Astrocyte of the cerebellum (primary cell): ENCODE results near the gene PEPD.

Source experiments
- DNase-seq: peaks from one replicate; pipeline ENCODE4 v3.0.0-alpha.2; 2011; ENCODE audit warnings: low read depth
- H3K4me3 ChIP-seq: 2 replicates; pipeline ENCODE4 v1.5.1; 2011; ENCODE audit warnings: mild to moderate bottlenecking, low read depth, low read length, moderate library complexity
- CTCF ChIP-seq: IDR thresholded peaks from 2 replicates; pipeline ENCODE4 v1.5.1; 2012; ENCODE audit warnings: low read length, low read depth, moderate library complexity, mild to moderate bottlenecking; ENCODE audit errors: missing control alignments
- in situ Hi-C: cut with HindIII; loops from 2 replicates; pipeline ENCODE4 v1.10.0; 2017; ENCODE audit warnings: low sequenced_read_pairs

The PEPD gene

DNA sequence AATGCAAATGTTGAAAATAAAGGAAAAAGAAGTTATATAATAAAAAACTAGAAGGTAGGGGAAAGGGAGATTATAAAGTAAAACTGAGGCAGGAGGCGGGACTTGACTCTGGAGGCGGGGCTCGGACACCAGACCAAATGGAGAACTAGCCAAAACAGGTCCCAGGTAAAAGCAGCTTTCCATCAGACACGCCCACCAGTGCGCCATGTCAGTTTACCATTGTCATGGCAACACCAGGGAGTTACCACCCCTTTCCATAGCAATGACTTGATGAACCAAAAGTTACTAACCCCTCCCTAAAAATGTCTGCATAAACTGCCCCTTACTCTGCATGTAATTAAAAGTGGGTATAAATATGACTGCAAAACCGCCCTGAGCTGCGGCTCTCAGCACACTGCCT lies 70.9 kb downstream of the PEPD start:
- TF ChIP-seq CTCF = no peak
- in situ Hi-C loops = no loop called here
- no peak overlapping the region for H3K4me3 ChIP-seq
- no peak for DNase-seq

GRCh38 chr19:33449799-33450198 lies 71.8 kb downstream of the PEPD start:
- no peak overlapping the region for H3K4me3 ChIP-seq
- in situ Hi-C loops = no loop called here
- DNase-seq = no peak
- TF ChIP-seq CTCF = no peak

DNA sequence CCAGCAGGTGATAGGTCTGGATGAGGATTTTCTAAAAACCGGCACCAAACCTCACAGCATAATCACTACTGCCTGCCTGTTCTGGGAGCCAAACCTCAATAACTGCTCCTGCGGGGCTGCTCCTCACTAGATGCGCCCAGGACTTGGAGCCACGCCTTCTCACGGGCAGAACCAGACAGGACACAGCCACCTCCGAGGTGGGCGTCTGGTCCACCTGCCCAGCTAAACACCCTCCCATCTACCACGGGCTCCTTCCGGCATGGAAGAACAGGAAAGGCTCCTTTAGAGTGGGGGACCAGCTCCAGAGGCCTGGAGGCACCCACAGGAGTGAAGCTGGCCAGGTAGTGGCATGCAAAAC lies 73.5 kb downstream of the PEPD start:
- no peak for DNase-seq
- H3K4me3 ChIP-seq = no peak overlapping the region
- TF ChIP-seq CTCF = no peak
- in situ Hi-C loops = no loop called here

GRCh38 chr19:33447336-33448158 lies 74.0 kb downstream of the PEPD start:
- no peak for DNase-seq
- no peak for TF ChIP-seq CTCF
- in situ Hi-C loops = no loop called here
- H3K4me3 ChIP-seq = no peak overlapping the region

GRCh38 chr19:33446330-33447293 lies 75.0 kb downstream of the PEPD start:
- no peak for TF ChIP-seq CTCF
- no peak overlapping the region for H3K4me3 ChIP-seq
- no peak for DNase-seq
- in situ Hi-C loops = no loop called here

DNA sequence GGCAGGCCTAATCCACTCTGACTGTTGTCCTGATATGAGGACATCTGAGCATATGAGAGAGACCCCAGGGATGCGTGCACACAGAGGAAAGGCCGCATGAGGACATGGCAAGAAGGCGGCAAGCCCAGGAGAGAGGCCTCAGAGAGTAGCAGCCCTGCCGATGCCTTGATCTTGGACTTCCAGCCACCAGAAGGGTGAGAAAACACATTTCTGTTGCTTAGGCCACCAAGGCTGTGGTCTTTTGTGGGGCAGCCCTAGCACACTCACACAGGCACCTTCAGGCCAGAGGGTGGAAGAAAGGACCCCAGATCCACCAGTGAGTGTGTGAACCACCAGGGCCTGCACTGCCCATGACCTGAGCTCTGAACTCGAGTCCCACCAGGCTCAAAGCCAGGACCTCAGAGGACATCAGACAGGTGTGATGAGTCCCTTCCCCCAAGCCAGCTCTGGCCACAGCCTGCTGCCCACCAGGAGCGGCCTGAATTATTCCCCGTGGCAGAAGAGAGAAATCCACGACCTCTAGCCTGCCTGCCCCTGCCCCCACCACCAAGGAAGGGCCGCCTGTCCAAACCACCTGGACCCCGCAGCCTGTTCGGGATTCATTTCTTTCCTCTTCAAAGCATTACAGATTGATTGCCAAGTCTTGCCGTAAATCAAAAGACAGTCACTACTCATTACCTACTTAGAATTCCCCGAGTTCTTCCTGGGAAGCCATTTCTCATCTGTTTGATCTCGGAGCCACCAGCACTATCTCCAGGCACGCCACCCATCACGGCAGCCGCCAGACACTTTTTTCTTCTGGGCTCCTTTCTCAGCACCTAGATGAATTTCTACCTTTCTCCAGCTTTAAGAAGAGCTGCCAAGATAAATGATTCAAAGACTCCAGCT lies 75.9 kb downstream of the PEPD start:
- in situ Hi-C loops = no loop called here
- no peak for TF ChIP-seq CTCF
- H3K4me3 ChIP-seq = no peak overlapping the region
- no peak for DNase-seq
